Left ventricle myocardium superior (tissue), 1 donor: Measurements from ENCODE around the gene U2SURP. TPM values are rescaled to one million over a fixed set of nuclear protein-coding genes. Genes with fewer than 3 reads are reported as not detected.
"Not testable (repeated sequence)": the region's sequence is repeated elsewhere in the genome, so short reads cannot be mapped to it uniquely, and the experiment has no call there.

Source experiments
- ATAC-seq: fragments of 200-7000 bp; cut with Tn5 transposase; one replicate; pipeline ENCODE4 v1.9.1; 2020; ENCODE audit warnings: mild to moderate bottlenecking, moderate library complexity
- DNase-seq: peaks from one replicate; pipeline ENCODE4 v3.0.0-alpha.2; 2020
- intact Hi-C: fragments of 100-400 bp; cut with micrococcal nuclease; formaldehyde crosslinking; loops from one replicate; pipeline ENCODE4 v1.11.0; 2022
- total RNA-seq: library from RNA; stranded (reverse); fragmentation: NEBNext Ultra II Directional; extraction: Animal tissue kit (Norgen Biotek cat#: 25700); gene quantifications from one replicate; pipeline ENCODE4 v1.2.1, GENCODE V29; 2021
- donor health status: DM: no; HTN: yes; CAD: no; lungs with severe emphysema.

Gene U2SURP
- total RNA-seq, 1 donor from 2014 or later, result 40.4 TPM

GRCh38 chr3:143001034-143001368 is 369 bp upstream of the U2SURP start:
- ATAC-seq (peak; percentile 80), DNase-seq (no peak)
- intact Hi-C loops, result no loop called here

- ATAC-seq, result no peak
- DNase-seq, result no peak
- intact Hi-C loops, result no loop called here
These were observed 828 bp downstream of the U2SURP start for GRCh38 chr3:143002083-143002712.

- no peak for DNase-seq
- intact Hi-C loops, result no loop called here
- no peak for ATAC-seq
These were observed 1.4 kb downstream of the U2SURP start for GRCh38 chr3:143002727-143003126.

GRCh38 chr3:143004823-143005222 is 3.5 kb downstream of the U2SURP start:
- no peak for ATAC-seq
- intact Hi-C loops, result no loop called here
- DNase-seq, result no peak

GRCh38 chr3:143010024-143010423 is 8.7 kb downstream of the U2SURP start:
- no peak for DNase-seq
- intact Hi-C loops, result loop anchor here (10.0 kb wide), 1 partner anchor 415 kb away; the partner anchor contains the start of gene PLS1
- no peak for ATAC-seq

- ATAC-seq, result no peak
- intact Hi-C loops, result loop anchor here (10.0 kb wide), 1 partner anchor 417 kb away; the partner anchor contains the start of gene PLS1
These were observed 10.3 kb downstream of the U2SURP start for GRCh38 chr3:143011705-143012104.

GRCh38 chr3:143014921-143015320 is 13.6 kb downstream of the U2SURP start:
- no peak for DNase-seq
- intact Hi-C loops, result loop anchor here (10.0 kb wide), 1 partner anchor 420 kb away; the partner anchor contains the start of gene PLS1
- ATAC-seq, result no peak

More at GRCh38 chr3:143011705-143012104, 10.3 kb downstream of the U2SURP start:
- no peak for DNase-seq

GRCh38 chr3:143016321-143016972 is 15.1 kb downstream of the U2SURP start:
- ATAC-seq (no peak), DNase-seq (no peak)
- intact Hi-C loops, result loop anchor here (10.0 kb wide), 1 partner anchor 422 kb away; the partner anchor contains the start of gene PLS1

GRCh38 chr3:143024351-143024960 is 23.1 kb downstream of the U2SURP start:
- no peak for DNase-seq
- intact Hi-C loops, result no loop called here
- ATAC-seq, result no peak

GRCh38 chr3:143031327-143031726 is 30.0 kb downstream of the U2SURP start:
- intact Hi-C loops, result no loop called here
- ATAC-seq (no peak), DNase-seq (no peak)

GRCh38 chr3:143031796-143032387 is 30.5 kb downstream of the U2SURP start:
- not testable (repeated sequence) for ATAC-seq, DNase-seq

GRCh38 chr3:143035466-143036211 is 34.3 kb downstream of the U2SURP start:
- DNase-seq (no peak), ATAC-seq (no peak)
- intact Hi-C loops, result no loop called here

More at GRCh38 chr3:143031796-143032387, 30.5 kb downstream of the U2SURP start:
- intact Hi-C loops, result not testable (repeated sequence)

GRCh38 chr3:143036557-143036956 is 35.2 kb downstream of the U2SURP start:
- DNase-seq (no peak), ATAC-seq (no peak)
- intact Hi-C loops, result no loop called here

GRCh38 chr3:143037867-143038266 is 36.5 kb downstream of the U2SURP start:
- no peak for DNase-seq
- no peak for ATAC-seq
- intact Hi-C loops, result no loop called here

GRCh38 chr3:143040261-143040879 is 39.0 kb downstream of the U2SURP start:
- intact Hi-C loops, result no loop called here
- DNase-seq, result no peak
- no peak for ATAC-seq

GRCh38 chr3:143041903-143042302 is 40.5 kb downstream of the U2SURP start:
- no peak for ATAC-seq
- intact Hi-C loops, result no loop called here
- DNase-seq, result no peak

- ATAC-seq (peak; percentile 31), DNase-seq (no peak)
- intact Hi-C loops, result no loop called here
These were observed 44.3 kb downstream of the U2SURP start for GRCh38 chr3:143045639-143046038.

- not testable (repeated sequence) for DNase-seq, ATAC-seq
These were observed 44.7 kb downstream of the U2SURP start for GRCh38 chr3:143046075-143046474.

GRCh38 chr3:143054011-143054410 is 52.6 kb downstream of the U2SURP start:
- ATAC-seq (no peak), DNase-seq (no peak)
- intact Hi-C loops, result no loop called here

More at GRCh38 chr3:143046075-143046474, 44.7 kb downstream of the U2SURP start:
- intact Hi-C loops, result not testable (repeated sequence)
